Measurements from ENCODE around the gene PAFAH1B2. TPM values are rescaled to one million over a fixed set of nuclear protein-coding genes. Genes with fewer than 3 reads are reported as not detected.
"Not testable (repeated sequence)": the region's sequence is repeated elsewhere in the genome, so short reads cannot be mapped to it uniquely, and the experiment has no call there.

The PAFAH1B2 gene
- total and polyA plus RNA-seq, 7 experiments from 2014 or later: 13.6 to 62.0 (median 53.6) TPM

DNA sequence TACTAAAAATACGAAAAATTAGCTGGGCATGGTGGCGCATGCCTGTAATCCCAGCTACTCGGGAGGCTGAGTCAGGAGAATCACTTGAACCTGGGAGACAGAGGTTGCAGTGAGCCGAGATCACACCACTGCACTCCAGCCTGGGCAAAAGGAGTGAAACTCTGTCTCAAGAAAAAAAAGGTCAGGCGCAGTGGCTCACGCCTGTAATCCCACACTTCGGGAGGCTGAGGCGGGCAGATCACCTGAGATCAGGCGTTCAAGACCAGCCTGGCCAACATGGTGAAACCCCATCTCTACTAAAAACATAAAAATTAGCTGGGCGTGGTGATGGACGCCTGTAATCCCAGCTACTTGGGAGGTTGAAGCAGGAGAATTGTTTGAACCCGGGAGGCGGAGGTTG lies 39.1 kb downstream of the PAFAH1B2 start:
- H3K27me3 Mint-ChIP-seq; H3K9me3 Mint-ChIP-seq; H3K27ac ChIP-seq (ENCODE audit: low read depth, low read length); H3K36me3 Mint-ChIP-seq; intact Hi-C loops (cut with micrococcal nuclease); H3K27me3 ChIP-seq (ENCODE audit: control insufficient read depth in 2 of 2, insufficient read depth in 2 of 2, low read length in 2 of 2); H3K9me3 ChIP-seq (ENCODE audit: control insufficient read depth in 2 of 3, low read length in 3 of 3); H3K4me3 ChIP-seq (ENCODE audit: low read length); ATAC-seq; H3K4me3 Mint-ChIP-seq: not testable (repeated sequence)
- Mint-ChIP-seq H3K27ac (peak overlapping the region in 1 of 9 donors; percentile 4), H3K4me1 (peaks cover 20 to 36% (median 24%) of the 10 kb centered on the region in 7 donors)
- Histone ChIP-seq H3K4me1 (ENCODE audit: control insufficient read depth in 2 of 2, insufficient read depth in 2 of 2, low read length in 2 of 2) (peaks cover 9 to 20% of the 10 kb centered on the region in 2 donors), H3K36me3 (ENCODE audit: control insufficient read depth in 2 of 3, insufficient read depth in 3 of 3, low read length in 3 of 3) (peaks cover 0 to 32% (median 0%) of the 10 kb centered on the region in 3 experiments)
- CTCF ChIA-PET: interaction anchor here (1.5 kb wide), 1 partner anchor 44 kb away, joined by 4 read pairs; no protein-coding TSS in a partner anchor
- POLR2A ChIA-PET: interaction anchor here (1.2 kb wide), 1 partner anchor 19 kb away, joined by 4 read pairs; no protein-coding TSS in a partner anchor
- DNase-seq: peak in 1 of 9 donors; percentile 10

DNA sequence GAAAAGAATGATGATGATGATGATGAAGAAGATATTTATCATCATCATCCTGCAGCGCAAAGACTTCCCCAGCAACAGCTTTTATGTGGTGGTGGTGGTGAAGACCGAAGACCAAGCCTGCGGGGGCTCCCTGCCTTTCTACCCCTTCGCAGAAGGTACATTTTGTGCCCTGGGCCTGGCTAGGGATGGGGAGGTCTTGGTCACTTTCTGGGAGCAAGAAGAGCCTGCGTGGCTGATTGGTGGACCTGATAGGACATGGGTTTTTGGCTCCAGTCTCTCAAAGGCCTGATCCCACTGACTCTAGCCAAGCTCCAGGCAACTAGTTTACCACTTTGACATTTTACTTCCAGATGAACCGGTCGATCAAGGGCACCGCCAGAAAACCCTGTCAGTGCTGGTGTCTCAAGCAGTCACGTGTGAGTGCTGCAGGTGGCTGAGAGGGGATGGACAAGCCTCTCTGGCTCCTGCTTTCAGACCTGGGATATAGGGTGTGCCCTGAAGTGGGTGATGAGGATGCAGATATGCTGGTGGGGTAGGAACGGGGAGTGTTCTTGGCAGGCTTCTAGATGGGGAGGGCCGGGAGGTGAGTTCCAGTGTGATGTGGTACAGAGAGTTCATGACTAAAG lies 39.8 kb downstream of the PAFAH1B2 start:
- DNase-seq: peak in 1 of 9 donors; percentile 13
- no peak overlapping the region for H3K27ac ChIP-seq (ENCODE audit: low read depth, low read length)
- intact Hi-C loops (cut with micrococcal nuclease): no loop called here
- H3K27me3 ChIP-seq (ENCODE audit: control insufficient read depth in 2 of 2, insufficient read depth in 2 of 2, low read length in 2 of 2): no peaks in the 10 kb centered on the region
- peaks cover 19 to 35% (median 20%) of the 10 kb centered on the region in 7 donors for H3K4me1 Mint-ChIP-seq
- CTCF ChIA-PET: interaction anchor here (0.7 to 1.5 kb wide), 2 partner anchors 43 to 333 kb away, joined by 4 read pairs; no protein-coding TSS in a partner anchor
- no peak for ATAC-seq
- no peaks in the 10 kb centered on the region for H3K27me3 Mint-ChIP-seq
- POLR2A ChIA-PET: interaction anchor here (0.6 to 1.2 kb wide), 3 partner anchors 16 to 27 kb away, joined by 3 to 4 read pairs (median 3); no protein-coding TSS in a partner anchor
- no peaks in the 10 kb centered on the region for H3K9me3 Mint-ChIP-seq
- no peak overlapping the region for H3K4me3 ChIP-seq (ENCODE audit: low read length)
- H3K4me1 ChIP-seq (ENCODE audit: control insufficient read depth in 2 of 2, insufficient read depth in 2 of 2, low read length in 2 of 2): peaks cover 6 to 19% of the 10 kb centered on the region in 2 donors
- H3K36me3 ChIP-seq (ENCODE audit: control insufficient read depth in 2 of 3, insufficient read depth in 3 of 3, low read length in 3 of 3): peaks cover 0 to 39% (median under 1%) of the 10 kb centered on the region in 3 experiments
- H3K4me3 Mint-ChIP-seq: no peak overlapping the region
- no peaks in the 10 kb centered on the region for H3K9me3 ChIP-seq (ENCODE audit: control insufficient read depth in 2 of 3, low read length in 3 of 3)
- peaks cover 0 to 4% (median 0%) of the 10 kb centered on the region in 5 donors for H3K36me3 Mint-ChIP-seq
- H3K27ac Mint-ChIP-seq: peak overlapping the region in 3 of 9 donors; percentile 4 to 31 (median 24)

GRCh38 chr11:117185736-117186430 lies 41.8 kb downstream of the PAFAH1B2 start:
- H3K27me3 Mint-ChIP-seq: no peaks in the 10 kb centered on the region
- no peak for DNase-seq
- H3K4me1 Mint-ChIP-seq: peaks cover 3 to 20% (median 6%) of the 10 kb centered on the region in 7 donors
- ATAC-seq: peak; percentile 55
- Histone ChIP-seq H3K36me3 (ENCODE audit: control insufficient read depth in 2 of 3, insufficient read depth in 3 of 3, low read length in 3 of 3) (peaks cover 0 to 56% (median 3%) of the 10 kb centered on the region in 3 experiments), H3K4me1 (ENCODE audit: control insufficient read depth in 2 of 2, insufficient read depth in 2 of 2, low read length in 2 of 2) (peaks cover 3% of the 10 kb centered on the region in 2 donors), H3K9me3 (ENCODE audit: control insufficient read depth in 2 of 3, low read length in 3 of 3) (no peaks in the 10 kb centered on the region), H3K27me3 (ENCODE audit: control insufficient read depth in 2 of 2, insufficient read depth in 2 of 2, low read length in 2 of 2) (no peaks in the 10 kb centered on the region), H3K27ac (ENCODE audit: low read depth, low read length) (no peak overlapping the region), H3K4me3 (ENCODE audit: low read length) (no peak overlapping the region)
- H3K36me3 Mint-ChIP-seq: peaks cover 0 to 4% (median 0%) of the 10 kb centered on the region in 5 donors
- no peaks in the 10 kb centered on the region for H3K9me3 Mint-ChIP-seq
- H3K27ac Mint-ChIP-seq: peak overlapping the region in 4 of 9 donors; percentile 21 to 55 (median 37)
- intact Hi-C loops (cut with micrococcal nuclease): no loop called here
- peak overlapping the region in 1 of 10 donors; percentile 26 for H3K4me3 Mint-ChIP-seq
- CTCF ChIA-PET: no interaction called here
- POLR2A ChIA-PET: interaction anchor here (1.0 kb wide), 1 partner anchor 16 kb away, joined by 3 read pairs; no protein-coding TSS in a partner anchor

DNA sequence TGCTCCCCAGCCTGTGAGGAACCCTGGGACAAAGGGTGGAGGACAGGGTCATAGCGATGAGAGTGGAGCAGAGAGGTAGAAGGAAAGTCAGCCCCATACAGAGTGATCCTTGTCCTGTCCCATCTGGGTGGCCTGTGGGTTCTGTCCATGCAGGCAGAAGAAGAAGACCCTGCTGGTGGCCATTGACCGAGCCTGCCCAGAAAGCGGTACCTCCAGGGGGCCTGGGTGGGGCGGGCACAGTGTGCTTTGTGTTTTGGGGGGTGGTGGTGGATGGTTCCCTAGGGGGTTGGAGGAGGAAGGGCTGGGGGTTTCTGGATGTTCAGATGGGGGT lies 42.3 kb downstream of the PAFAH1B2 start:
- Mint-ChIP-seq H3K27me3 (no peaks in the 10 kb centered on the region), H3K27ac (peak overlapping the region in 2 of 9 donors; percentile 28 to 55), H3K4me1 (peaks cover 0 to 16% (median 1%) of the 10 kb centered on the region in 7 donors), H3K4me3 (no peak overlapping the region), H3K36me3 (peaks cover 0 to 4% (median 0%) of the 10 kb centered on the region in 5 donors), H3K9me3 (no peaks in the 10 kb centered on the region)
- peaks cover 0 to 56% (median 3%) of the 10 kb centered on the region in 3 experiments for H3K36me3 ChIP-seq (ENCODE audit: control insufficient read depth in 2 of 3, insufficient read depth in 3 of 3, low read length in 3 of 3)
- ChIA-PET POLR2A (no interaction called here), CTCF (no interaction called here)
- DNase-seq (no peak), ATAC-seq (no peak)
- no peak overlapping the region for H3K27ac ChIP-seq (ENCODE audit: low read depth, low read length)
- no peaks in the 10 kb centered on the region for H3K4me1 ChIP-seq (ENCODE audit: control insufficient read depth in 2 of 2, insufficient read depth in 2 of 2, low read length in 2 of 2)
- H3K4me3 ChIP-seq (ENCODE audit: low read length): no peak overlapping the region
- H3K27me3 ChIP-seq (ENCODE audit: control insufficient read depth in 2 of 2, insufficient read depth in 2 of 2, low read length in 2 of 2): no peaks in the 10 kb centered on the region
- intact Hi-C loops (cut with micrococcal nuclease): no loop called here
- H3K9me3 ChIP-seq (ENCODE audit: control insufficient read depth in 2 of 3, low read length in 3 of 3): no peaks in the 10 kb centered on the region

GRCh38 chr11:117187007-117187406 lies 42.9 kb downstream of the PAFAH1B2 start:
- Histone ChIP-seq H3K4me3 (ENCODE audit: low read length) (no peak overlapping the region), H3K27me3 (ENCODE audit: control insufficient read depth in 2 of 2, insufficient read depth in 2 of 2, low read length in 2 of 2) (no peaks in the 10 kb centered on the region), H3K9me3 (ENCODE audit: control insufficient read depth in 2 of 3, low read length in 3 of 3) (no peaks in the 10 kb centered on the region), H3K36me3 (ENCODE audit: control insufficient read depth in 2 of 3, insufficient read depth in 3 of 3, low read length in 3 of 3) (peaks cover 0 to 55% (median 3%) of the 10 kb centered on the region in 3 experiments), H3K4me1 (ENCODE audit: control insufficient read depth in 2 of 2, insufficient read depth in 2 of 2, low read length in 2 of 2) (no peaks in the 10 kb centered on the region), H3K27ac (ENCODE audit: low read depth, low read length) (no peak overlapping the region)
- no peak for ATAC-seq
- Mint-ChIP-seq H3K36me3 (peaks cover 0 to 4% (median 3%) of the 10 kb centered on the region in 5 donors), H3K4me1 (peaks cover 0 to 20% (median 0%) of the 10 kb centered on the region in 7 donors), H3K27me3 (no peaks in the 10 kb centered on the region), H3K27ac (peak overlapping the region in 4 of 9 donors; percentile 18 to 83 (median 52)), H3K4me3 (no peak overlapping the region), H3K9me3 (no peaks in the 10 kb centered on the region)
- peak in 1 of 9 donors; percentile 3 for DNase-seq
- intact Hi-C loops (cut with micrococcal nuclease): no loop called here
- ChIA-PET POLR2A (no interaction called here), CTCF (no interaction called here)

- intact Hi-C loops (cut with micrococcal nuclease): no loop called here
- peaks cover 0 to 22% (median 3%) of the 10 kb centered on the region in 7 donors for H3K4me1 Mint-ChIP-seq
- no peak overlapping the region for H3K4me3 Mint-ChIP-seq
- Histone ChIP-seq H3K27ac (ENCODE audit: low read depth, low read length) (no peak overlapping the region), H3K4me1 (ENCODE audit: control insufficient read depth in 2 of 2, insufficient read depth in 2 of 2, low read length in 2 of 2) (no peaks in the 10 kb centered on the region), H3K27me3 (ENCODE audit: control insufficient read depth in 2 of 2, insufficient read depth in 2 of 2, low read length in 2 of 2) (no peaks in the 10 kb centered on the region), H3K4me3 (ENCODE audit: low read length) (no peak overlapping the region), H3K9me3 (ENCODE audit: control insufficient read depth in 2 of 3, low read length in 3 of 3) (no peaks in the 10 kb centered on the region), H3K36me3 (ENCODE audit: control insufficient read depth in 2 of 3, insufficient read depth in 3 of 3, low read length in 3 of 3) (peaks cover 0 to 55% (median 3%) of the 10 kb centered on the region in 3 experiments)
- peaks cover 0 to 4% (median 3%) of the 10 kb centered on the region in 5 donors for H3K36me3 Mint-ChIP-seq
- H3K9me3 Mint-ChIP-seq: no peaks in the 10 kb centered on the region
- peak overlapping the region in 4 of 9 donors; percentile 18 to 83 (median 52) for H3K27ac Mint-ChIP-seq
- DNase-seq: no peak
- no peak for ATAC-seq
- ChIA-PET POLR2A (no interaction called here), CTCF (no interaction called here)
- H3K27me3 Mint-ChIP-seq: no peaks in the 10 kb centered on the region
Measured at GRCh38 chr11:117187428-117187798, 43.3 kb downstream of the PAFAH1B2 start.

Data from naive thymus-derived CD4-positive, alpha-beta T cell (primary cell).